Smooth muscle cell (in vitro differentiated cells): Measurements from ENCODE around the gene EP400. TPM values are rescaled to one million over a fixed set of nuclear protein-coding genes. Genes with fewer than 3 reads are reported as not detected.

ENCODE experiments used
- DNase-seq: peaks from one replicate; lab custom pipeline; 2025; ENCODE audit not compliant: unreplicated experiment; lab: John Stamatoyannopoulos, UW
- H2AFZ ChIP-seq: fragments of 200-600 bp; sonication (generic); 2 replicates; pipeline ENCODE4 v1.6.0; 2016; ENCODE audit warnings: antibody characterized with exemption, low read depth, mild to moderate bottlenecking
- H3F3A ChIP-seq: fragments of 200-600 bp; sonication (generic); 2 replicates; pipeline ENCODE4 v1.6.0; 2017; ENCODE audit warnings: antibody characterized with exemption, low read depth
- H3K27ac ChIP-seq: fragments of 200-600 bp; sonication (generic); 2 replicates; pipeline ENCODE4 v1.5.1; 2016; ENCODE audit warnings: low read depth, mild to moderate bottlenecking
- H3K27me3 ChIP-seq: fragments of 200-600 bp; sonication (generic); 2 replicates; pipeline ENCODE4 v1.6.1; 2016; ENCODE audit warnings: low read depth, mild to moderate bottlenecking
- H3K36me3 ChIP-seq: fragments of 200-600 bp; sonication (generic); 2 replicates; pipeline ENCODE4 v1.5.1; 2016; ENCODE audit warnings: low read depth
- H3K4me1 ChIP-seq: fragments of 200-600 bp; sonication (generic); 2 replicates; pipeline ENCODE4 v1.5.1; 2016; ENCODE audit warnings: low read depth
- H3K4me2 ChIP-seq: fragments of 200-600 bp; sonication (generic); 2 replicates; pipeline ENCODE4 v1.6.0; 2016; ENCODE audit warnings: mild to moderate bottlenecking
- H3K4me3 ChIP-seq: fragments of 200-600 bp; sonication (generic); 2 replicates; pipeline ENCODE4 v1.5.1; 2016; ENCODE audit warnings: mild to moderate bottlenecking
- H3K79me2 ChIP-seq: fragments of 200-600 bp; sonication (generic); 2 replicates; pipeline ENCODE4 v1.6.0; 2016; ENCODE audit warnings: low read depth, mild to moderate bottlenecking
- H3K9ac ChIP-seq: fragments of 200-600 bp; sonication (generic); 2 replicates; pipeline ENCODE4 v1.6.0; 2016; ENCODE audit warnings: low read depth
- H3K9me3 ChIP-seq: fragments of 200-600 bp; sonication (generic); replicated peaks from 2 replicates; pipeline ENCODE4 v1.5.1; 2016; ENCODE audit warnings: low read depth
- H4K20me1 ChIP-seq: fragments of 200-600 bp; sonication (generic); 2 replicates; pipeline ENCODE4 v1.6.0; 2016; ENCODE audit warnings: low read depth
- CTCF ChIP-seq: fragments of 200-600 bp; sonication (generic); IDR thresholded peaks from 2 replicates; pipeline ENCODE4 v1.5.1; 2017; ENCODE audit warnings: borderline replicate concordance, mild to moderate bottlenecking, antibody characterized with exemption; ENCODE audit not compliant: insufficient read depth, poor library complexity, severe bottlenecking
- WGBS: methylation state at CpG from one replicate; pipeline ENCODE4 v1.1.7; 2016; ENCODE audit warnings: low lambda C conversion rate; 5-methylcytosine and 5-hydroxymethylcytosine counted together
- polyA plus RNA-seq: library from polyadenylated mRNA; unstranded; fragments of >200 nt; fragmentation: Nextera tagmentation; extraction: Ambion mirVana; gene quantifications from 2 replicates; pipeline ENCODE4 v1.2.1, GENCODE V29; 2016
- total RNA-seq: library from RNA; depleted of rRNA; stranded (reverse); fragments of >200 nt; gene quantifications from 2 replicates; pipeline ENCODE4 v1.2.3, GENCODE V29; 2014

EP400 gene
- total and polyA plus RNA-seq, 2 experiments from 2014 or later, result 6.6 to 13.6 TPM

GRCh38 chr12:131915000-131915689 is 34.6 kb upstream of the EP400 start:
- Histone ChIP-seq H3K36me3 (no peaks in the 10 kb centered on the region), H3K4me3 (no peak overlapping the region)

GRCh38 chr12:131915823-131916222 is 33.9 kb upstream of the EP400 start:
- H3K4me1 ChIP-seq, result no peaks in the 10 kb centered on the region
- no peaks in the 10 kb centered on the region for H3K27me3 ChIP-seq
- no peaks in the 10 kb centered on the region for H3K36me3 ChIP-seq
- no peaks in the 10 kb centered on the region for H3F3A ChIP-seq
- no peak for TF ChIP-seq CTCF
- 99% methylated on average over 13 of the region's 21 CpGs for WGBS
- H3K9me3 ChIP-seq, result no peaks in the 10 kb centered on the region
- H3K9ac ChIP-seq, result no peak overlapping the region
- H2AFZ ChIP-seq, result no peak overlapping the region
- DNase-seq, result no peak
- H3K4me2 ChIP-seq, result no peak overlapping the region
- no peak overlapping the region for H3K27ac ChIP-seq
- peaks cover 7% of the 10 kb centered on the region for H4K20me1 ChIP-seq
- H3K79me2 ChIP-seq, result no peaks in the 10 kb centered on the region
- H3K4me3 ChIP-seq, result no peak overlapping the region

More at GRCh38 chr12:131915000-131915689, 34.6 kb upstream of the EP400 start:
- no peak for DNase-seq
- Histone ChIP-seq H3F3A (no peaks in the 10 kb centered on the region), H3K27ac (no peak overlapping the region), H3K79me2 (no peaks in the 10 kb centered on the region), H3K27me3 (no peaks in the 10 kb centered on the region), H2AFZ (no peak overlapping the region), H3K4me2 (no peak overlapping the region), H3K9me3 (no peaks in the 10 kb centered on the region), H3K9ac (no peak overlapping the region), H3K4me1 (no peaks in the 10 kb centered on the region), H4K20me1 (peaks cover 9% of the 10 kb centered on the region)
- TF ChIP-seq CTCF, result no peak
- WGBS, result over 99% methylated on average over 20 of the region's 20 CpGs

DNA sequence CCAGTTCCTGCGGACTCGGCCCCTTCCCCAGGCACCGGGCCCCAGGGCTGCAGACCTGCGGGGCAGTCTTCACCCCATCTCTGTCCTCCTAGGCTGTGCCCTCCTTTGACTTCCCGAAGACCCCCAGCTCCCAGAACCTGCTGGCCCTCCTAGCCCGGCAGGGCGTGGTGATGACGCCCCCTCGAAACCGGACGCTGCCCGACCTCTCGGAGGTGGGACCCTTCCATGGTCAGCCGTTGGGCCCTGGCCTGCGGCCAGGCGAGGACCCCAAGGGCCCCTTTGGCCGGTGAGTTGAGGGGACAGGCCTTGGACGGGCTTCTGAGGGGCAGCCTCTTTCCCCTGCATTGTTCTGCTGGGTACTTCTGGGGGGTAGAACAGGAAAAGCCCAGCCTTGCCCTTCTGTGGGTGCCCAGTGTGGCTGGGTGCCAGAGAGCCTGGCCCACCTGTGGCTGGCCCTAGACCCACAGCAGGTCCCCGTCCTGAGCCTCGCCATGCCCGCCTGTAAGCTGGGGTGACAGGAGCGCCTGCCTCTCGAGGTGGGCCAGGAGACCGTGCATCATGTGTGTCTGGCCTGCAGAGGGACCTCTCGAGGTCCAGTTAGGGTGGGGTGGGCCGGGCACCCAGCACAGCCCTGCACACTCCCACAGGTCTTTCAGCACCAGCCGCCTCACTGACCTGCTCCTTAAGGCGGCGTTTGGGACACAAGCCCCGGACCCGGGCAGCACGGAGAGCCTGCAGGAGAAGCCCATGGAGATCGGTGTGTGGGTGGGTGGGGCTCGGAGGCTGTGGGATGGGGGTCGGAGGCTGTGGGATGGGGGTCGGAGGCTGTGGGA is 33.2 kb upstream of the EP400 start:
- H3K9ac ChIP-seq, result no peak overlapping the region
- DNase-seq, result no peak
- no peaks in the 10 kb centered on the region for H3K36me3 ChIP-seq
- H2AFZ ChIP-seq, result no peak overlapping the region
- no peaks in the 10 kb centered on the region for H3K27me3 ChIP-seq
- no peaks in the 10 kb centered on the region for H3F3A ChIP-seq
- H3K27ac ChIP-seq, result no peak overlapping the region
- H4K20me1 ChIP-seq, result peaks cover 7% of the 10 kb centered on the region
- no peak overlapping the region for H3K4me3 ChIP-seq
- H3K79me2 ChIP-seq, result no peaks in the 10 kb centered on the region
- WGBS, result 98% methylated on average over 28 of the region's 36 CpGs
- no peak for TF ChIP-seq CTCF
- no peaks in the 10 kb centered on the region for H3K4me1 ChIP-seq
- H3K9me3 ChIP-seq, result no peaks in the 10 kb centered on the region
- no peak overlapping the region for H3K4me2 ChIP-seq
